Body of pancreas (tissue), 4 donors: ENCODE data around the gene APOA1. TPM values are rescaled to one million over a fixed set of nuclear protein-coding genes. Genes with fewer than 3 reads are reported as not detected.

Source experiments
- ATAC-seq: fragments of 150-250 bp; one replicate; pipeline ENCODE4 v1.9.1; 2016
- DNase-seq, 4 donors: peaks; one replicate each; pipeline ENCODE4 v3.0.0-alpha.2; 2019
- H3K27ac ChIP-seq, 4 donors: fragments of 200-600 bp; sonication (generic); 1 replicate in 3 of 4; 2 replicates in 1 of 4; pipeline versions ENCODE4 v1.5.1 to v1.6.1; 2016 to 2019; ENCODE audit warnings: mild to moderate bottlenecking in 1 of 4, mixed read lengths in 1 of 4, moderate library complexity in 1 of 4
- H3K27me3 ChIP-seq, 2 donors: fragments of 200-600 bp; sonication (generic); one replicate each; pipeline ENCODE4 v1.6.0; 2016; ENCODE audit warnings: mild to moderate bottlenecking in 1 of 2
- H3K36me3 ChIP-seq, 2 donors: fragments of 200-600 bp; sonication (generic); replicated peaks in 1 of 2; 2 replicates each; pipeline ENCODE4 v1.5.1; 2016; ENCODE audit warnings: low read depth in 2 of 2; ENCODE audit not compliant: insufficient read depth in 1 of 2
- H3K4me1 ChIP-seq: fragments of 200-600 bp; sonication (generic); one replicate; pipeline ENCODE4 v1.6.0; 2016
- H3K4me3 ChIP-seq, 2 donors: fragments of 200-600 bp; sonication (generic); 1 replicate in 1 of 2; 2 replicates in 1 of 2; pipeline ENCODE4 v1.5.1; 2016 to 2019
- H3K9me3 ChIP-seq, 3 donors: fragments of 200-600 bp; sonication (generic); 1 replicate in 2 of 3; 2 replicates in 1 of 3; pipeline ENCODE4 v1.5.1; 2016
- POLR2A ChIP-seq, 3 donors: fragments of 450-650 bp; IDR thresholded peaks; one replicate each; pipeline ENCODE4 v1.6.1; 2016; ENCODE audit warnings: antibody characterized with exemption in 3 of 3, mild to moderate bottlenecking in 2 of 3
- WGBS, 2 donors: methylation state at CpG; one replicate each; pipeline ENCODE4 v1.1.5; 2017; 5-methylcytosine and 5-hydroxymethylcytosine counted together
- intact Hi-C: fragments of 100-400 bp; cut with DNase I; formaldehyde crosslinking; loops from one replicate; pipeline ENCODE4 v1.15.1; 2023
- total RNA-seq, 2 donors: library from RNA; depleted of rRNA; stranded (reverse); fragments of >200 nt; gene quantifications; one replicate each; pipeline ENCODE4 v1.1.0, GENCODE V29; 2016
- TF ChIP-seq, protein P1 (sequence below), 7 experiments: fragments of 450-650 bp in 4 of 7; fragments of 200-600 bp in 3 of 7; sonication (generic) in 3 of 7; IDR thresholded peaks; one replicate each; pipeline ENCODE4 v1.5.1; 2016 to 2019; ENCODE audit warnings: antibody characterized with exemption in 7 of 7

APOA1 gene
- total RNA-seq, 2 donors from 2014 or later, result 1.0 to 16.8 TPM

- DNase-seq (no peak), ATAC-seq (no peak)
- no peak overlapping the region for H3K27ac ChIP-seq
- peaks cover 9 to 22% of the 10 kb centered on the region in 2 donors for H3K36me3 ChIP-seq
- no peaks in the 10 kb centered on the region for H3K9me3 ChIP-seq
- TF ChIP-seq, protein P1, sequence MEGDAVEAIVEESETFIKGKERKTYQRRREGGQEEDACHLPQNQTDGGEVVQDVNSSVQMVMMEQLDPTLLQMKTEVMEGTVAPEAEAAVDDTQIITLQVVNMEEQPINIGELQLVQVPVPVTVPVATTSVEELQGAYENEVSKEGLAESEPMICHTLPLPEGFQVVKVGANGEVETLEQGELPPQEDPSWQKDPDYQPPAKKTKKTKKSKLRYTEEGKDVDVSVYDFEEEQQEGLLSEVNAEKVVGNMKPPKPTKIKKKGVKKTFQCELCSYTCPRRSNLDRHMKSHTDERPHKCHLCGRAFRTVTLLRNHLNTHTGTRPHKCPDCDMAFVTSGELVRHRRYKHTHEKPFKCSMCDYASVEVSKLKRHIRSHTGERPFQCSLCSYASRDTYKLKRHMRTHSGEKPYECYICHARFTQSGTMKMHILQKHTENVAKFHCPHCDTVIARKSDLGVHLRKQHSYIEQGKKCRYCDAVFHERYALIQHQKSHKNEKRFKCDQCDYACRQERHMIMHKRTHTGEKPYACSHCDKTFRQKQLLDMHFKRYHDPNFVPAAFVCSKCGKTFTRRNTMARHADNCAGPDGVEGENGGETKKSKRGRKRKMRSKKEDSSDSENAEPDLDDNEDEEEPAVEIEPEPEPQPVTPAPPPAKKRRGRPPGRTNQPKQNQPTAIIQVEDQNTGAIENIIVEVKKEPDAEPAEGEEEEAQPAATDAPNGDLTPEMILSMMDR (IDR thresholded peaks at IDR 0.05), result no peak
- no peaks in the 10 kb centered on the region for H3K4me1 ChIP-seq
- intact Hi-C loops, result no loop called here
- no peaks in the 10 kb centered on the region for H3K27me3 ChIP-seq
- H3K4me3 ChIP-seq, result no peak overlapping the region
- WGBS, 2 donors, result 86 to 93% methylated on average over 4 of the region's 4 CpGs
These were observed 7.3 kb upstream of the APOA1 start for GRCh38 chr11:116844722-116845121.

DNA sequence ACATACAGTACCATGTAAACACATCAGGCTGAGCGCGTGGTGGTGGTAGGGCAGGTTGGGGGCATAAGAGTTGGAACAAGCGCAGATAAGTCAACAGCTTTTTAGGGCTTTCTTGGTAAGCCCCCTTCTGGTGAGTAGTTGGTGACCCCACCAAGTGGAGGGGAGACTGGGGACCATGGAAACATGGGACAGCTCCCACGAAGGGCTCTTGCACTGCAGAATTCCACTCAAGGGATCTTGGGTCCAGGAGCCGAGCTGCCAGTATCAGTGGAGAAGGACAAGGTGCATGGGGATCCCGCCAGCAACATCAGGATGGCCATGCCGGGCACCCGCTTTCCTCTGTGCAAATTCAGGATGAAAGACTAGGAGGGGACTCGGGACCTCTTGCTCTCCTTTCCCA is 6.2 kb upstream of the APOA1 start:
- ATAC-seq, result no peak
- H3K36me3 ChIP-seq, result peaks cover 9 to 22% of the 10 kb centered on the region in 2 donors
- TF ChIP-seq POLR2A (IDR thresholded peaks at IDR 0.05), result no peak
- TF ChIP-seq, protein P1 (IDR thresholded peaks at IDR 0.05), result no peak
- H3K27ac ChIP-seq, result no peak overlapping the region
- WGBS, 2 donors, result 91 to 95% methylated on average over 7 to 9 of the region's 9 CpGs
- H3K9me3 ChIP-seq, result no peaks in the 10 kb centered on the region
- H3K4me1 ChIP-seq, result no peaks in the 10 kb centered on the region
- H3K4me3 ChIP-seq, result no peak overlapping the region
- no peak for DNase-seq
- H3K27me3 ChIP-seq, result no peaks in the 10 kb centered on the region
- intact Hi-C loops, result no loop called here

- intact Hi-C loops, result no loop called here
- TF ChIP-seq POLR2A (IDR thresholded peaks at IDR 0.05), result no peak
- TF ChIP-seq, protein P1 (IDR thresholded peaks at IDR 0.05), result no peak
- ATAC-seq (no peak), DNase-seq (no peak)
- H3K36me3 ChIP-seq, result peaks cover 9 to 22% of the 10 kb centered on the region in 2 donors
- H3K27ac ChIP-seq, result no peak overlapping the region
- H3K4me1 ChIP-seq, result no peaks in the 10 kb centered on the region
- no peaks in the 10 kb centered on the region for H3K9me3 ChIP-seq
- no peaks in the 10 kb centered on the region for H3K27me3 ChIP-seq
- 80 to 87% methylated on average over 4 of the region's 4 CpGs for WGBS, 2 donors
- H3K4me3 ChIP-seq, result no peak overlapping the region
These were observed 5.5 kb upstream of the APOA1 start for GRCh38 chr11:116842909-116843308.

- ATAC-seq, result no peak
- Histone ChIP-seq H3K27ac (no peak overlapping the region), H3K27me3 (no peaks in the 10 kb centered on the region), H3K36me3 (peaks cover 9 to 19% of the 10 kb centered on the region in 2 donors), H3K4me3 (no peak overlapping the region), H3K4me1 (no peaks in the 10 kb centered on the region), H3K9me3 (no peaks in the 10 kb centered on the region)
- DNase-seq, result no peak
- 93 to 97% methylated on average over 4 of the region's 4 CpGs for WGBS, 2 donors
- intact Hi-C loops, result no loop called here
- TF ChIP-seq, protein P1 (IDR thresholded peaks at IDR 0.05), result no peak
- TF ChIP-seq POLR2A (IDR thresholded peaks at IDR 0.05), result no peak
These were observed 4.7 kb upstream of the APOA1 start for GRCh38 chr11:116842117-116842516.

GRCh38 chr11:116840746-116841296 is 3.4 kb upstream of the APOA1 start:
- DNase-seq (no peak), ATAC-seq (no peak)
- H3K27me3 ChIP-seq, result no peaks in the 10 kb centered on the region
- 71 to 78% methylated on average over 8 to 9 of the region's 9 CpGs for WGBS, 2 donors
- H3K27ac ChIP-seq, result no peak overlapping the region
- TF ChIP-seq, protein P1 (IDR thresholded peaks at IDR 0.05), result no peak
- no peak for TF ChIP-seq POLR2A (IDR thresholded peaks at IDR 0.05)
- intact Hi-C loops, result no loop called here
- no peak overlapping the region for H3K4me3 ChIP-seq
- no peaks in the 10 kb centered on the region for H3K9me3 ChIP-seq
- peaks cover 0 to 7% of the 10 kb centered on the region in 2 donors for H3K36me3 ChIP-seq
- peaks cover 13% of the 10 kb centered on the region for H3K4me1 ChIP-seq
